Left cardiac atrium (tissue), 2 donors: ENCODE measurements around the gene ARHGEF38. TPM values are rescaled to one million over a fixed set of nuclear protein-coding genes. Genes with fewer than 3 reads are reported as not detected.

Experiments used
- total RNA-seq, 2 donors: library from RNA; stranded (reverse); fragmentation: NEBNext Ultra II Directional; extraction: Animal tissue kit (Norgen Biotek cat#: 25700); gene quantifications; one replicate each; pipeline ENCODE4 v1.2.1, GENCODE V29; 2021
- donor health status: DM: no; HTN: yes; CAD: no; lungs with severe emphysema.
- donor health status: DM: yes; HTN: yes; CAD: no.

The ARHGEF38 gene
- total RNA-seq, 2 donors from 2014 or later, result not detected

Other genes with a start within 250 kb of the ARHGEF38 start
- gene PPA2, start 78.6 kb upstream of the ARHGEF38 start, total RNA-seq, result 100 to 1,000 TPM in 1 of 2 donors, 10 to 100 TPM in 1; 77.4 to 102 TPM
- 10 to 100 TPM; 18.0 to 19.7 TPM for gene INTS12, start 156.1 kb downstream of the ARHGEF38 start, total RNA-seq
- 1 to 10 TPM; 5.0 to 5.4 TPM for gene GSTCD, start 156.2 kb downstream of the ARHGEF38 start, total RNA-seq